Measurements from ENCODE around the gene TBC1D14. TPM values are rescaled to one million over a fixed set of nuclear protein-coding genes. Genes with fewer than 3 reads are reported as not detected.
A peak's percentile ranks its signal among the peaks of the same experiment; 100 is the strongest.

TBC1D14 gene
- total and polyA plus RNA-seq, 9 of the 15 experiments (the other 6 are each of a cell fraction or from before 2014, with no cell fraction given), result 2.1 to 59.6 (median 44.8) TPM

- TF ChIP-seq IRF9 (tag; IDR thresholded peaks at IDR 0.05) (no peak), USF2 (CRISPR knock-in tag; IDR thresholded peaks at IDR 0.05) (no peak), HDGF (IDR thresholded peaks at IDR 0.05) (0 out of 2 replicates have a peak, but pooled peaks have one; percentile 44), U2AF2 (optimal IDR thresholded peaks at IDR 0.05; ENCODE audit: low read depth, low read length) (no peak), ZNF780A (CRISPR knock-in tag; IDR thresholded peaks at IDR 0.05) (no peak), TCF3 (CRISPR knock-in tag; IDR thresholded peaks at IDR 0.05) (0 out of 2 replicates have a peak, but pooled peaks have one; percentile 9), IFI16 (CRISPR knock-in tag; IDR thresholded peaks at IDR 0.05) (no peak), SMARCA4 (IDR thresholded peaks at IDR 0.05) (0 out of 2 replicates have a peak, but pooled peaks have one; percentile 9)
- TF ChIP-seq, protein P1, sequence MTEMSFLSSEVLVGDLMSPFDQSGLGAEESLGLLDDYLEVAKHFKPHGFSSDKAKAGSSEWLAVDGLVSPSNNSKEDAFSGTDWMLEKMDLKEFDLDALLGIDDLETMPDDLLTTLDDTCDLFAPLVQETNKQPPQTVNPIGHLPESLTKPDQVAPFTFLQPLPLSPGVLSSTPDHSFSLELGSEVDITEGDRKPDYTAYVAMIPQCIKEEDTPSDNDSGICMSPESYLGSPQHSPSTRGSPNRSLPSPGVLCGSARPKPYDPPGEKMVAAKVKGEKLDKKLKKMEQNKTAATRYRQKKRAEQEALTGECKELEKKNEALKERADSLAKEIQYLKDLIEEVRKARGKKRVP (CRISPR knock-in tag; IDR thresholded peaks at IDR 0.05), result no peak
Measured at GRCh38 chr4:6910960-6911874, 1.6 kb downstream of the TBC1D14 start (continued).

Data from K562 (cell line).